Measurements from ENCODE around the gene SPSB1.

SPSB1 gene

DNA sequence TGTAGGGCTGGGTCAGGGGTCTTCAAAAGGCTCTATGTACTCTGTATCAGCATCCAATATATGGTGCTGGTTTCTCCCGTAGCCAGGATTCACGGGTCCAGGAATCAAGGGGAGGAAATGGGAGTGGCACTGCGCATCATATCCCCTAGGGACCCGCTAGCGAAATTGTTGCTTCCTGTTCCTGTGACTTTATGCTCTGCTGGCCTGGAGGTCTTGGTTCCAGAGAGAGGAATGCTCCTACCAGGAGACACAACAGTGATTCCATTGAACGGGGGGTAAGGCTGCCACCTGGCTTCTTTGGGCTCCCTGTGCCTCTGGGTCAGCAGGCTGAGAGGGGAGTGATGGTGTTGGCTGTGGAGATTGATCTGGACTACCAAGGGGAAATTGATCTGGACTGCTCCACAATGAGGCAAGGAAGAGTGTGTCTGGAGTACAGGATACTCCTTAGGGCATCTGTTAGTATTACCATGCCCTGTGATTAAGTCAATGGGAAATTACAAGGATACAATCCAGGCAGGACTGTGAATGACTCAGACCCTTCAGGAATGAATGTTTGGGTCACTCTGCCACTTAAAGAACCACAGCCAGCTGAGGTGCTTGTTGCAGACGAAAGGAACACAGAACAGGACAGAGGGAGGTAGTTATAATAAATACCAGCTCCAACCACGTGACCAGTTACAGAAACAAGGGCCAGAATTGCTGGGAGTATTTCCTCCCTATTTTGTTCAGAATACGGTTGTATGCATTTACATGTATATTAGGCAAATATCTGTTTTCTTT lies 10.2 kb downstream of the SPSB1 start:
- no peak for FAIRE-seq

DNA sequence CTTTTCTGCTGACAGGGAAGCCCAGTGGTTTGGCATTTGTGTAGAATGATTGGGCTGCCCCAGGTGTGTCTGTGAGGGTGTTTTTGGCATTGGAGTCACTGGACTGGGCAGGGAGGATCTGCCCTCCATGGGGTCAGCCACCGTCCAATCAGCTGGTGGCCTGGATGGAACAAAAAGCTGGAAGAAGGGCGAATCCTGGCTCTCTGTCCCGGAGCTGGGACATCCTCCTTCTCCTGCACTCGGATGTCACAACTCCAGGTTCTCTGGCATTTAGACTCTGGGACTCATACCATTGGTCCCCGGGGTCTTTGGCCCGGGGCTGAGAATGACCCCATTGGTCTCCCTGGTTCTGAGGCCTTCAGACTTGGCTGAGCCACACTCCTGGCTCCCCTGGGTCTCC lies 11.2 kb downstream of the SPSB1 start:
- FAIRE-seq: no peak

DNA sequence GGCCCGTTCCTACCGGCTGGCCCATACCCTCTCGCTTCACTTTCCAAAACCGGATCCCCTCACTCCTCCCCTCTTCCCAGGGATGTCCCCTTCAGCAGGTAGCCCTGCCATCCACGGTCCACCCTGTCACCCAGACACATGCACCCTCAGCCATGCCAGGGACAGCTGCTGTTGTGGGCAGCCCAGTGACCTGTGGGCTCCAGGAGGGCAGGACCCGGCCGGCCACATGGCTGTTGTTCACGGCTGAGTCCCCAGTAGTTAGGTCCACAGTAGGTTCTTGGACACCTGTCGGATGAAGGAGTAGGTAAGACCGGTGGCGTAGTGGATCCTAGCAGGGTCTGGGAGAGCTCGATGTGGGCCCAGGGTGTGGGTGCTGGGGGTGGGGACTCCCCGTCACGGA lies 12.5 kb downstream of the SPSB1 start:
- no peak for FAIRE-seq

DNA sequence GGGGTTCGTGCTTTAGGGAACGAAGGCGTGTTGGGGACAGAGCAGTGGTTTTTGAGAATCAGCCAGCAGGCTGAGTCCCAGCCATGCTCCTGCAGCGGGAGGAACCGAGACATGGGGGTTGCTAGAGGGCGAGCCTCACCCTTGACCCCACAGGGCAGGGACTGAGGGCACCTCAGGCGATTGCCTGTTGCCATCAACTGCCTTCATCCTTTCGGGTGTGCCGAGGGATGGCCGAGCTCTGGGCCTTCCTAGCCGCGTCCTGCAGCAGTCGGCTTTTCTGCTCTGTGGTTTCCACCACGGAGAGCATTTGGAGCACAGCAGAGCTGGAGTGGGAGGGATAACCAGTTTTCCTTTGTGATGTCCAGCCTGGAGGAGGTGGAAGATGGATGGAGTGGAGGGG lies 13.3 kb downstream of the SPSB1 start:
- FAIRE-seq: no peak

DNA sequence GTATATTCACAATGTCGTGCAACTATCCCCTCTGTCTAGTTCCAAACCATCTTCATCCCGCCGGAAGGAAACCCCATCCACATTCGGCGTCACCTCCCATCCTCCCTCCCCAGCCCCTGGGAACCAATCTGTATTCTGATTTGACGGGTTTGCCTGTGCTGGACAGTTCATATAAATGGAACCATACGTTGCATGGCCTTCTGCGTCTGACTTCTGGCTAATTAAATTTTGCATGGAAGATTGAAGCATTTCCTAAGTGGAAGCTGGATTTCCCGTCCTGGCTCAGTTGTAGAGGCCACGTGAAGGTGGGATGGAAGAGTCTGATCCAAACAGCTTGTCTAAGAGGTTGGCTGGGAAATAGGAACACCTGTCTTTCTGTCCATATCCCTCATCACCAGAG lies 14.6 kb downstream of the SPSB1 start:
- FAIRE-seq: no peak

DNA sequence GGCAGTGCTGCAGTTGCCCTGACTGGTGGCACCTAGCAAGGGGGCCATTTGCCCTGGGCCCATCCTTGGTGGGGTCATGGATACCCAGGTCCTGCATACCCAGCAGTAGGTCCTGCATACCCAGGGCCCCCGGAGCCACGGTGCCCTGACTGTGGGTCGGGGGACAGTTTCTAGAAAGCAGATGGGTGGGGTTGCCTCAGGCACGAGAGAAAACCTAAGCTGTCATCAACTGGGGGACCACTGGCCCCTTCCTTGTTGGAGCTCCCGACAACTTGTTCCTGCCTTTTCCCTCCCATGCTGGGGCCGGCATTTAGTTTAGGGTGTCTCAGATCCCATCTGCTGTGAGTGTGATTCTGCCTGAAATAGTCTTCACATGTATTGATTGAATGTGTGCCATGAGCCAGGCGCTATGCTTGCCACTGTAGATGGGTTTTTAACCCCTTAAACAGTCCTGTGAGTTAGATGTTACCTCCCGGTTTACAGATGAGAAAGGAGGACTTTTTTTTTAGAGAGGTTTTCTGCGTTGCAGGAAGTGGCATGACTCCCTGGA lies 15.6 kb downstream of the SPSB1 start:
- no peak for FAIRE-seq

DNA sequence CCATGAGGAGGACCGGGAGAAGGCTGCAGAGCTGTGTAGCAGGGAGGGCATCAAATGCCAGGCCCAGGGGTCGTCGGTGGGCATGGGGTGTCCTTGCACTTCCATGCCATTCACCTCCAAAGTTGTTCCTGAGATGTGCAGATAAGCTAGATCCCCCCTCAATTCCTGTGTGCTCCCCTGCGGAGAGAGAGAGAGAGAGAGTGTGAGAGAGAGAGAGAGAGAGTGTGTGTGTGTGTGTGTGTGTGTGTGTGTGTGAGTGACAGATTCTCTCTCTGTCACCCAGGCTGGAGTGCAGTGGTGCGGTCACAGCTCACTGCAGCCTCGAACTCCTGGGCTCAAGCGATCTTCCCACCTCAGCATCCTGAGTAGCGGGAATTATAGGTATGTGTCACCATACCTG lies 16.4 kb downstream of the SPSB1 start:
- FAIRE-seq: no peak

DNA sequence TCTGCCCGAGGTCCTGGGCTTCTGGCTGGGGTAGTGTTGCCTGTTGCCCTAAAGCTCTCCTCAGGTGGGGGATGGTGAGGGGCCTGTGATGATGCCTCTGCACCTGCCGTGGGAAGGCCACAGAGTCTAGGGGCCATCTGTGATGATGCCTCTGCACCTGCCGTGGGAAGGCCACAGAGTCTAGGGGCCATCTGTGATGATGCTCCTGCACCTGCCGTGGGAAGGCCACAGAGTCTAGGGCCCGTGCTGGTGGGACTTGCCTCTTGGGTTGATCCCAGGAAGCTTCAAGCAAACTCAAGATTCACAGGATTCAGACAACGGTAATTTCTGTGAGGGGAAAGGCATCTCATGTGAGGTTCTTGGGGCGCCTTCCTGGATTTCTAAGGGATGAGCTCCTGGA lies 17.3 kb downstream of the SPSB1 start:
- no peak for FAIRE-seq

DNA sequence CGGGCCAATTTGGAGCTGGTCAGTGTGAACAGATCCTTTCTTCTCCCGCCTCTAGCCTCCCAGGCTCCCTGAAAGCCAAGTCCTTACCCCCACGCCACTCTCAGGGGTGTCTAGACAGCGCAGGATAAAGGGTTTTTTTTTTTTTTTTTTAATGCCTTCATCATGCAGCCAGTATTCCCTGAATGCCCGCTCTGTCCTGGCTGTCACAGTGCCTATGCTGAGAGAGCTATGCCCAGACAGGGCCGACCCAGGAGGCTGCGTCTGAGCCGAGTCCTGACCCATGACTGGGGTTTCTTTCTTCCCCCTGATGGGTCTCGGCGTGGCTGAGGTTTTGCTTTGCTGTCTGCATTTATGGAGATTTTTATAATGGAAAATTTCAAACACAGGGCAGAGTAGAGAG lies 18.3 kb downstream of the SPSB1 start:
- FAIRE-seq: no peak

DNA sequence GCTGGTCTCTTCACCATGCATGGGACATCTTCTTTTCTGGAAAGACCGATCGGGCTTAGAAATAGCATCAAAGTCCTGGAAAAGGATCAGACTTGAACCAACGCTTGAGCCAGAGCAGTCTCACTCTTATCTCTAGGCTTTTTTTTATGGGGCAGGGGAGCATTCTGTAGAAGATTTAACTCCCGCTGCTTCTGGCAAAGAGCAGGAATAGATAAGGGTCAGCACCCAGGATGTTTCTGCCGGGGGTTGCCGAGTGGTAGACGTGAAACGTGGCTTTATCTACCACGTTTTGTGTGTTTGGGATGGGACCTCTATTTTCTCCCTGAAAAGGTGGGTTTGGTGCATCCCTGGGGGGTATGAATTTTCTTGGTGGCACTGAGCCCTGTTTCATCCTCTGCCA lies 18.8 kb downstream of the SPSB1 start:
- no peak for FAIRE-seq

DNA sequence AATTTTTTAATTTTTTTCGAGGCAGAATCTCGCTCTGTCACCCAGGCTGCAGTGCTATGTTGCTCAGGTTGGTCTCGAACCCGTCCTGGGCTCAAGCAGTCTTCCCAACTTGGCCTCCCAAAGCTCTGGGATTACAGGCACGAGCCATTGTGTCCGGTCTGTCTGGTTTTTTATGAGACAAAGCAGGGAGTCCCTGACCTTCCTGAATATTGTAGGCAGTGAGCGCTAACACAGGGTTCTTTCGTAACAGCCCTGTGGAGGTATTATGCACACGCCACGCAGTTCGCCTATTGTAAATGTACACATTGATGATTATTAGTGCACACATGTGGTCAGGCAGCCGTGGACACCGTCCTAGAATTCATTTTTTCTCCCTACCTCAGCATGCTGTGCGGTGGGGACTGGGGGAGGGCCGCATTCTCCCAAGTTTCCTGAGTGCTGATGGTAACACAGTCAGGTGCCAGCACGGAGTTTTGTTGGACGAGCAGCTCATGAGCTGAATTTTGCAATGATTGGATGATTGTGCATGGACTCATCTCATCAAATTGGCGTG lies 19.6 kb downstream of the SPSB1 start:
- FAIRE-seq: no peak

DNA sequence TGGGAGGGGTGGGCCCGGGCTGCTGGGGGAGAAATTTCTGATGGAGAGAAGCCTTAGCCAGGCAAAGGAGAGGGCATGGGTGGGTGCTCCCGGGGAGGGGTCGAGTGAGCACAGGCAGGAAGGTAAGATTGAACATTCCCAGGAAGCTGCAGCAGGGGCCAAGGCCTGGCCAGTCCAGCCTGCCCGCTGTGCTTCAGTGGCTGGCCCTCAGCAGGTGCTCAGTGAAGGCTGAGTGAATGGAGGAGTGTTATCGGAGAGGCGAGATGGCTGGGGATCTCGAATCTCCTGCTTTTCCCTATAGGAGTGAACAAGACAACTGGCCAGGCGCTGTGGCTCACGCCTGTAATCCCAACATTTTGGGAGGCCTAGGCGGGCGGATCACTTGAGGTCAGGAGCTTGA lies 20.9 kb downstream of the SPSB1 start:
- FAIRE-seq: no peak

DNA sequence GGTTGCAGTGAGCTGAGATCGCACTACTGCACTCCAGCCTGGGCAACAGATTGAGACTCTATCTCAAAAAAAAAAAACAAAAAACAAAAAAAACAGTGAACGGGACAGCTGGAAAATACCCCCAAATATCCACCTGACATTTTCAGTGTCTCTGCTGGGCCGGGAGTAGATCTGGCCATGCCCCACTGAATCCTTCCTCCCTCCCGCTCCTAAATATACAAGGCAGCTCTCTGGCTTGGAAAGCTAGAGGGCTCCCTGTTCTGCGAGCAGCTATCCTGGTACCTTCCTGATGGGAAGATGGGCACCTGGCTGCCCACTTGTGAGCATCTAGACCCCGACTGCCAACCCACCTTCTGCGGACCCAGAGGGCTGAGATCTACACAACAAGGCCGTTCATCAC lies 21.4 kb downstream of the SPSB1 start:
- no peak for FAIRE-seq

DNA sequence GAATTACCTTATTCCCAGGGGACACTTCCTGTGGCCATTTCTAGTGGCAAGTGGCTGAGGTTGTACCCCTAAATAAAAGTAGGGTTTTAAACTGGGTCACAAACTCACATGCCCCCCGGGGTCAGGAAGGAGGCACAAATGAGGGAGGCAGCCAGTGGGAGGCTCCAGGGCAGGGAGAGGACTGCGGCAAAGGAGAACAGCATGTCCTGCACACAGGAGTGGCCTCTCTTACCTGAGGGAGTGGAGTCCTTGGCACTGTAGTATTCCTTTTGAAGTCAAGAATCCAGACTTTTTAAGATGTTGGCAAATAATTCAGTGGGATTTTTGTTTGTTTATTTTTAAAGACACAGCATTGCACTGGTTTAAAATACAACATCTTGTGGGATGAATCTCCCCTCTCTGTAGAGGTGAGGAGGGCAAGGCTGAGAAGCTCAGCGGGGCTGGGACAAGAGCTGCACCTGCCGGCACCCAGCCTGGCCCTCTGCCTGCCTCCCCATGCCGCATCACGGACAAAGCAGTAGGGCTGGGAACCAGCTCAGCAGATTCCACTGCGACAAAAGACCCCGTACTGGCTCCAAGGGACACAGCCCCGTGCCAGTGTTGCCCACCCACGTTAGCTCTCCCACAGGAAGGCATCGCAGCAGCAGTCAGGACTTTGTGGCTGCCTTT lies 22.2 kb downstream of the SPSB1 start:
- FAIRE-seq: no peak

DNA sequence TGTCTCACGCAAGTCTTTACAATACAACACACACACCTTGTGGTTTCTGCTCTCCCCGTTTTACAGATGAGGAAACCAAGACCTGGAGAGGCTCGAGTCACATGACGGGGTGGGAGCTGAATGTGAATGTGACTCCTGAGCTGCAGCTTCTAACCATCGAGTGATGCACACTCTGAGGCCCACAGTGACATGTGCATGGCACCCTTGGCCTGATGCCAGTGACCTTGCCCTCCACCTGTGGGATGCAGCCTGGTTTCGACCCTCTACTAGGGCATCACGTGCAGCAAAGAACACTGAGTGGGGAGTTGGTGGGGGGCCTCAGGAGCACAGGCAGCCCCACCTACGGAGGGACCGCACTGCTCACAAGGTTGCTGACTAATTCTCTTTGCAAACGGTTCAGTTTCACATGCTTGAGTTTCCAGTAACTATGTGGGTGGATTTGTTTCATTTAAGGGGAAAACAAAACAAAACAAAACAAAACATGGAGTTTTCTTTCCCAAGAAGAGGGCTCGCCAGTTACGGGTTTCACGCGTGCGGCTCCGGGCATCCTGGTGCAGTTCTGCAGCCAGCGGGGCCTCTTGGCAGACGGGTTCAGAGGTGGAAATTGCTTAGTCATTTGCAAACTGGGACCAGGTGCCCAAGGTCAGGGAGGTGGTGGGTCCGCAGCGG lies 22.9 kb downstream of the SPSB1 start:
- FAIRE-seq: no peak

DNA sequence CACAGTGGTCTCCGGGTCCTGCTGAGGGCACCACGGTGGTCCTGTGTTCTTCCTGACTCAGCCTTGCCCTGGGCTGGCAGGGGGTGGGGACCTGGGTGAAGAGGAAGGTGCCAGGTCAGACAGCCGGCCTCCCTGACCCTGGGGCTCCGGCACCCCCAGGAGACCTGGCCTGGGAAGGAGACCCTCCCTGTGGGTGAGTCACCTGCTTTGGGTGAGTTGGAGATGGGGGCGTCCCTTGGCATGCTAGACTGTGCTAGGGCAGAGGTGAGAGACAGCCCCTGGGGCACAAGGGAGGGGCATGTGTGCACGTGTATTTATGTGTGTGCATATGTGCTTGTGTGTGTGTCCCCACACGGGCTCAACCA lies 23.4 kb downstream of the SPSB1 start:
- no peak for FAIRE-seq

DNA sequence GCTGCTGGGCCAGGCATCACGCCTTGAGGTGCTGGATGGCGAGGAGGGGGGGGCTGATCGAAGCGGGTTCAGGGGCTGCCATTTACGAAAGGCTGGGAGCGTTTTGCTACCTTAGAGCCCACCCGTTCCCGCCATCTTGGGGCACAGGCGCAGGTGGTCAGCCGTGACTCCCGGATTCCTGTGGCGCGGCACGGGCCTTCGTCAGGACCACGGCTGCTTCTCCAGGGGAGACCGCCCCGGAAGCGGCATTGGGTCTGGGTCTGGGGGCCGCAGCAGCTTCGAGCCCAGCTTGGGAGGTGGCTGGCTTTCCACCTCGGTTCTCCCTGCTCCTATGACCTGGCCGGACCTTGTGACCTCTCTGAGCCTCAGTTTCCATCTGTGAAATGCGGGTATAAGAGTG lies 23.8 kb downstream of the SPSB1 start:
- FAIRE-seq: no peak

DNA sequence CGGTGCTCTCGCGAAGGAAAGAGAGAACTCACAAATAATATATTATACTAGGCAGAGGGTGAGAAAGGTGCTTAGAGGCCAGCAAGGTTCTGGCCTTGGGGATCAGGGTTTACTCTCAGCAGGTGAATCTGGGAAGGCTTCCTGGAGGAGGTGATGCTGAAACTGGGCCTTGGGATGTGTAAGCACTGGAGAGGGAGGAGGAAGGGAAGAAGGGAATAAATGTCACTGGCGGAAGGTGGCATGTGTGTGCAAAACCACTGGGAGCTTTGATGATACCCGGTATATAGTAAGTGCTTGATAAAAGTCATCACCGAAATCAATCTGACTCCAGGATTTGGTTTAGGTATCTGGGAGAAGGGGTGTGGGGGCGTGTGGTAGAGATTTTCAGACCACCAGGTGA lies 24.4 kb downstream of the SPSB1 start:
- no peak for FAIRE-seq

DNA sequence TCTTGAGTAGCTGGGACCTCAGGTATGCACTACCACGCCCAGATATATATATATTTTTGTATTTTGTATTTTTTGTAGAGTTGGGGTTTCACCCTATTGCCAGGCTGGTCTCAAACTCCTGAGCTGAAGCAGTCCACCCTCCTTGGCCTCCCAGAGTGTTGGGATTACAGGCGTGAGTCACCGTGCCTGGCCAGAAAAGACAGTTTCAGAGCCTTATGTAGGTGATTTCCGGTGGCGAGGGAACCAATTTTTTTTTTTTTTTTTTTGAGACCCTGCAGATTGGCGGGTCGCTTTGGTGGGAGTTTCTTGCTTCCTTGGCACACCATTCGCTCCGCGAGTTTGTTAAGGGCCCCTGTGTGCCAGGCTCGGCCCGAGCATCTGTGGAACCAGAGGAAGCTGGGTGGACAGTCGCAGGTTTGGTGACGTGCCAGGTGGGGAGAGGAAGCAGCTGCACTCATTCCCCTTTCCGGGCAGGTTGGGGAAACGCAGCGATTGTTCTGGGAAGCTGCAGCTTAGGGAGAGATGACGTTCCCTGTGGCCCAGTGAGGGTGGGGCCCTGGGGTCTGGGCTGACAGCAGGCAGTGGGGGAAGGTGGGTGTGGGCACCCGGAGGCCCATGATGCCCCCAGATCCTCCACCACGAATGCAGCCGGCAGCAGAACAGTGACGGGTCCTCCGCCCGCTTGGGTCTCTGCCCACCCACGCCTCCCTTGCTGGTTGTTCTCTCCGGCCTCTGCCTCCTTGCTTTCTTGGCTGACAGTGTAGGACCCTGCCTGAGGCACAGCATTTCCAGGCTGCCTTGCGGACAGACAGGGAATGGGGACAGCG lies 25.1 kb downstream of the SPSB1 start:
- FAIRE-seq: no peak

DNA sequence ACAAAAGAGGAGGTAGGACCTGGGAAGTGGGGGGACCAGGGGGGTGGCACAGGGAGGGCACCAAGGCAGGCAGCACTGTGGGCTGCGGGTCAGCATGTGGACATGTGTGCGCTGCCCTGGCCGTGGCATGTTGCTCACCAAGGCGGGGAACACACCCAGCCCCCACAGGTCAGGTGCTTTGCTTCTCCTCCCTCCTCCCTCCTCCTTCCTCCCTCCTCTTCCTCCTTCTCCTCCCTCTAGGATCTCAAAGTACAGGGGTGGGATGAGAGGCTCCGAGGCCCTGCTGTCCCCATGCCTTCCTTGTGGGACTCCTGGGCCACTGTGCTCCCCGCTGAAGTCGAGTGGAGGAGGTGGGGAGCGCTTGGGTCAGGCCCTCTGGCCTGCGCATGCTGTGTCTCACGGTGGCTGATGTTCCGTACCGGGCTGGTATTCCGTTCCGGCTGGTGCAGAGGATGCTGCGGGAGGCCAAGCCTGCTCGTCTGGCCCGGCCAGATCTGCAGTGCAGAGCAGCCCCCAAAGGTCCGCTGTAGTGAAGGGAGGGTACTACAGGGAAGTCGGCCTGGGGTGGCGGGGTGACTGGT lies 26.6 kb downstream of the SPSB1 start:
- FAIRE-seq: no peak

DNA sequence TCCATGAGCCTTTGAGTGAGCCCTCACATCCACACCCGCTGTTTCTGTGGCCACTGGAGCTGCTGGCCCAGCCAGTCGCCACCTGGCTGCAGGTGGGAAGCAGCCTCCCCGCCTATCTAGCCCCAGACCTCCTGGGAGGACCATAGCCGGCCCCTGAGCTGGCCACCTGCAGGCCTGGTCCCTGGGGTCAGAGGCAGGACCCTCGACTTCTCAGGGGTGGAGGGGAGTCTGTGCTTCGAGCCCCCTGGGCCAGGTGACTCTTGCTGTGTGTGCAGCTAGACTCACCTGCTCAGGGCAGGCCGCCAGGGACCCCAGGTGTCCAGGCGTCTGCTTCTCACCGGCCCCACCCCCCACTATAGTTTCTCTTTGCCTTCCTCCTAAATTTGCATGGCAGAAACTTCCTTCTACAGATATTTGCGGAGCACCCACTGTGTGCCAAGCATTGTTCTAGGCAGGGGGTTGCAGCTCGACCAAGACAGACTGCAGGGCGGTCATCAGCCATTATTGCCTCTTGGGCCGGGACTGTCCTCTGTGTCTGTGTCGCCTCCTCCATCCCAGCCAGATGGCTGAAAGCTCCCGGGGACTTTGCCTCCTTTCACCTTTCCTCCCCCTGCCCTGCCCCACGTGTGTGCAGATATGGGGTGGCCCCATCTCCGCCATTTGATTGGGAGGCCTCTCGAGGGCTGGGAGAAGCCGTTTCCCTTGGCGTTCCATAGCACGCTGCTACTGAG lies 27.3 kb downstream of the SPSB1 start:
- no peak for FAIRE-seq
